Thyroid gland (tissue), 4 donors: ENCODE measurements around the gene LETM1.

Experiments used
- POLR2A ChIP-seq, 2 donors: fragments of 450-650 bp; IDR thresholded peaks; one replicate each; pipeline ENCODE4 v1.6.1; 2017; ENCODE audit warnings: antibody characterized with exemption in 2 of 2, mild to moderate bottlenecking in 2 of 2, moderate library complexity in 1 of 2
- TF ChIP-seq, protein P1 (sequence below), 6 experiments: fragments of 200-600 bp in 3 of 6; fragments of 450-650 bp in 3 of 6; sonication (generic) in 3 of 6; IDR thresholded peaks; one replicate each; pipeline ENCODE4 v1.5.1; 2016 to 2019; ENCODE audit warnings: antibody characterized with exemption in 6 of 6, mild to moderate bottlenecking in 2 of 6, inconsistent platforms in 1 of 6, moderate library complexity in 1 of 6

- TF ChIP-seq, protein P1, sequence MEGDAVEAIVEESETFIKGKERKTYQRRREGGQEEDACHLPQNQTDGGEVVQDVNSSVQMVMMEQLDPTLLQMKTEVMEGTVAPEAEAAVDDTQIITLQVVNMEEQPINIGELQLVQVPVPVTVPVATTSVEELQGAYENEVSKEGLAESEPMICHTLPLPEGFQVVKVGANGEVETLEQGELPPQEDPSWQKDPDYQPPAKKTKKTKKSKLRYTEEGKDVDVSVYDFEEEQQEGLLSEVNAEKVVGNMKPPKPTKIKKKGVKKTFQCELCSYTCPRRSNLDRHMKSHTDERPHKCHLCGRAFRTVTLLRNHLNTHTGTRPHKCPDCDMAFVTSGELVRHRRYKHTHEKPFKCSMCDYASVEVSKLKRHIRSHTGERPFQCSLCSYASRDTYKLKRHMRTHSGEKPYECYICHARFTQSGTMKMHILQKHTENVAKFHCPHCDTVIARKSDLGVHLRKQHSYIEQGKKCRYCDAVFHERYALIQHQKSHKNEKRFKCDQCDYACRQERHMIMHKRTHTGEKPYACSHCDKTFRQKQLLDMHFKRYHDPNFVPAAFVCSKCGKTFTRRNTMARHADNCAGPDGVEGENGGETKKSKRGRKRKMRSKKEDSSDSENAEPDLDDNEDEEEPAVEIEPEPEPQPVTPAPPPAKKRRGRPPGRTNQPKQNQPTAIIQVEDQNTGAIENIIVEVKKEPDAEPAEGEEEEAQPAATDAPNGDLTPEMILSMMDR (IDR thresholded peaks at IDR 0.05): no peak
- no peak for TF ChIP-seq POLR2A (IDR thresholded peaks at IDR 0.05)
Observed at GRCh38 chr4:1819816-1820215, 36.1 kb downstream of the LETM1 start.
